ENCODE measurements around the gene SPDYA. TPM values are rescaled to one million over a fixed set of nuclear protein-coding genes. Genes with fewer than 3 reads are reported as not detected.

Gene SPDYA
- total RNA-seq, 1 experiment from 2014 or later, result 1.2 TPM

GRCh38 chr2:28895189-28895893 lies 84.7 kb downstream of the SPDYA start:
- H3K4me1 ChIP-seq (ENCODE audit: control insufficient read depth in 1 of 2, insufficient read depth in 2 of 2, low read length in 2 of 2), result peaks cover 15 to 29% of the 10 kb centered on the region in 2 experiments
- H4K20me1 ChIP-seq (ENCODE audit: insufficient read depth), result peaks cover 48% of the 10 kb centered on the region; the same call in 1 of the 2 replicates
- intact Hi-C loops (cut with micrococcal nuclease), result loop anchor here (1.0 to 10.0 kb wide), 2 partner anchors 301 to 329 kb away; no protein-coding TSS in a partner anchor
- peak overlapping the region; percentile 67 to 98 for H3K4me3 ChIP-seq (replicated peaks in 1 of 2; ENCODE audit: low read depth in 1 of 2, low read length in 2 of 2)
- no peaks in the 10 kb centered on the region for H3K9me3 ChIP-seq (ENCODE audit: control insufficient read depth in 1 of 2, insufficient read depth in 1 of 2, low read depth in 1 of 2, low read length in 2 of 2)
- ChIA-PET CTCF (no interaction called here), POLR2A (interaction anchor here (0.7 kb wide), 1 partner anchor 311 kb away, joined by 3 read pairs; no protein-coding TSS in a partner anchor), RAD21 (ENCODE audit: low non-redundant PET in 1 of 2, low total read pairs in 2 of 2, uncharacterized antibody in 2 of 2, unreplicated experiment in 2 of 2) (no interaction called here)
- TF ChIP-seq MAX (IDR thresholded peaks at IDR 0.05), result peak; percentile 90
- TF ChIP-seq ZFX (IDR thresholded peaks at IDR 0.05), result peak; percentile 94; the same call in 1 of the 2 replicates
- peak; percentile 63 for TF ChIP-seq YY1 (IDR thresholded peaks at IDR 0.05; ENCODE audit: extremely low read depth, insufficient replicate concordance, low read depth, low read length)
- TF ChIP-seq RAD21 (IDR thresholded peaks at IDR 0.05; ENCODE audit: low read depth), result no peak
- peak; percentile 51; the same call in 1 of the 2 replicates for TF ChIP-seq SIN3A (IDR thresholded peaks at IDR 0.05; ENCODE audit: low read depth)
- H3K9ac ChIP-seq (ENCODE audit: low read length), result peak overlapping the region; percentile 99
- H2AFZ ChIP-seq (ENCODE audit: low read depth, low read length, poor library complexity, severe bottlenecking), result no peak overlapping the region
- H3K4me2 ChIP-seq (ENCODE audit: low read length), result peak overlapping the region; percentile 90
- DNase-seq (ENCODE audit: low read depth, low spot score) (no peak), ATAC-seq (peak; percentile 39)
- peaks cover 3% of the 10 kb centered on the region; the same call in 1 of the 2 replicates for H3K27me3 ChIP-seq (ENCODE audit: insufficient read depth, low read length)
- peak overlapping the region; percentile 93 for H3K27ac ChIP-seq (ENCODE audit: low read depth, low read length)
- peaks cover 59% of the 10 kb centered on the region for H3K79me2 ChIP-seq (ENCODE audit: insufficient read depth, low read length)
- peaks cover 0 to 10% of the 10 kb centered on the region in 2 experiments; a peak in 1 of 4 replicates for H3K36me3 ChIP-seq (ENCODE audit: control insufficient read depth in 1 of 2, insufficient read depth in 2 of 2, low read length in 2 of 2)
- H3K9me2 ChIP-seq (ENCODE audit: insufficient read depth), result no peaks in the 10 kb centered on the region
- BruUV-seq (replicated peaks), result no TSS peak

- ChIA-PET RAD21 (ENCODE audit: low non-redundant PET in 1 of 2, low total read pairs in 2 of 2, uncharacterized antibody in 2 of 2, unreplicated experiment in 2 of 2) (no interaction called here), CTCF (no interaction called here), POLR2A (no interaction called here)
- Histone ChIP-seq H3K9me2 (ENCODE audit: insufficient read depth) (no peaks in the 10 kb centered on the region), H3K4me2 (ENCODE audit: low read length) (peak overlapping the region; percentile 90), H3K9ac (ENCODE audit: low read length) (peak overlapping the region; percentile 99; the same call in 1 of the 2 replicates), H3K27me3 (ENCODE audit: insufficient read depth, low read length) (no peaks in the 10 kb centered on the region; the same call in 1 of the 2 replicates), H3K79me2 (ENCODE audit: insufficient read depth, low read length) (peaks cover 75% of the 10 kb centered on the region), H2AFZ (ENCODE audit: low read depth, low read length, poor library complexity, severe bottlenecking) (no peak overlapping the region), H4K20me1 (ENCODE audit: insufficient read depth) (peaks cover 64% of the 10 kb centered on the region; the same call in 1 of the 2 replicates), H3K4me3 (replicated peaks in 1 of 2; ENCODE audit: low read depth in 1 of 2, low read length in 2 of 2) (peak overlapping the region in 1 of 2 experiments; percentile 98; a peak in 2 of 4 replicates), H3K9me3 (ENCODE audit: control insufficient read depth in 1 of 2, insufficient read depth in 1 of 2, low read depth in 1 of 2, low read length in 2 of 2) (no peaks in the 10 kb centered on the region), H3K36me3 (ENCODE audit: control insufficient read depth in 1 of 2, insufficient read depth in 2 of 2, low read length in 2 of 2) (peaks cover 0 to 13% of the 10 kb centered on the region in 2 experiments; a peak in 2 of 4 replicates), H3K27ac (ENCODE audit: low read depth, low read length) (no peak overlapping the region), H3K4me1 (ENCODE audit: control insufficient read depth in 1 of 2, insufficient read depth in 2 of 2, low read length in 2 of 2) (peaks cover 15 to 29% of the 10 kb centered on the region in 2 experiments)
- DNase-seq (ENCODE audit: low read depth, low spot score), result no peak
- TF ChIP-seq, protein P1, sequence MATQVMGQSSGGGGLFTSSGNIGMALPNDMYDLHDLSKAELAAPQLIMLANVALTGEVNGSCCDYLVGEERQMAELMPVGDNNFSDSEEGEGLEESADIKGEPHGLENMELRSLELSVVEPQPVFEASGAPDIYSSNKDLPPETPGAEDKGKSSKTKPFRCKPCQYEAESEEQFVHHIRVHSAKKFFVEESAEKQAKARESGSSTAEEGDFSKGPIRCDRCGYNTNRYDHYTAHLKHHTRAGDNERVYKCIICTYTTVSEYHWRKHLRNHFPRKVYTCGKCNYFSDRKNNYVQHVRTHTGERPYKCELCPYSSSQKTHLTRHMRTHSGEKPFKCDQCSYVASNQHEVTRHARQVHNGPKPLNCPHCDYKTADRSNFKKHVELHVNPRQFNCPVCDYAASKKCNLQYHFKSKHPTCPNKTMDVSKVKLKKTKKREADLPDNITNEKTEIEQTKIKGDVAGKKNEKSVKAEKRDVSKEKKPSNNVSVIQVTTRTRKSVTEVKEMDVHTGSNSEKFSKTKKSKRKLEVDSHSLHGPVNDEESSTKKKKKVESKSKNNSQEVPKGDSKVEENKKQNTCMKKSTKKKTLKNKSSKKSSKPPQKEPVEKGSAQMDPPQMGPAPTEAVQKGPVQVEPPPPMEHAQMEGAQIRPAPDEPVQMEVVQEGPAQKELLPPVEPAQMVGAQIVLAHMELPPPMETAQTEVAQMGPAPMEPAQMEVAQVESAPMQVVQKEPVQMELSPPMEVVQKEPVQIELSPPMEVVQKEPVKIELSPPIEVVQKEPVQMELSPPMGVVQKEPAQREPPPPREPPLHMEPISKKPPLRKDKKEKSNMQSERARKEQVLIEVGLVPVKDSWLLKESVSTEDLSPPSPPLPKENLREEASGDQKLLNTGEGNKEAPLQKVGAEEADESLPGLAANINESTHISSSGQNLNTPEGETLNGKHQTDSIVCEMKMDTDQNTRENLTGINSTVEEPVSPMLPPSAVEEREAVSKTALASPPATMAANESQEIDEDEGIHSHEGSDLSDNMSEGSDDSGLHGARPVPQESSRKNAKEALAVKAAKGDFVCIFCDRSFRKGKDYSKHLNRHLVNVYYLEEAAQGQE (IDR thresholded peaks at IDR 0.05; ENCODE audit: low read depth), result no peak
- no peak for TF ChIP-seq YY1 (IDR thresholded peaks at IDR 0.05; ENCODE audit: extremely low read depth, insufficient replicate concordance, low read depth, low read length)
- TF ChIP-seq RAD21 (IDR thresholded peaks at IDR 0.05; ENCODE audit: low read depth), result no peak
- TF ChIP-seq CBX3 (IDR thresholded peaks at IDR 0.05; ENCODE audit: low read depth), result no peak
- no peak for TF ChIP-seq ZFX (IDR thresholded peaks at IDR 0.05)
- TF ChIP-seq POLR2A (IDR thresholded peaks at IDR 0.05; ENCODE audit: borderline replicate concordance, extremely low read depth, insufficient read depth, insufficient read length), result no peak
- TF ChIP-seq ELF1 (IDR thresholded peaks at IDR 0.05; ENCODE audit: borderline replicate concordance, low read depth), result no peak
- no peak for TF ChIP-seq JUND (IDR thresholded peaks at IDR 0.05)
- TF ChIP-seq ZNF274 (IDR thresholded peaks at IDR 0.05; ENCODE audit: low read depth, low read length), result no peak
- no peak for TF ChIP-seq SRF (IDR thresholded peaks at IDR 0.05; ENCODE audit: low read depth)
- TF ChIP-seq ATF3 (IDR thresholded peaks at IDR 0.05), result no peak
- TF ChIP-seq SIN3A (IDR thresholded peaks at IDR 0.05; ENCODE audit: low read depth), result no peak
- TF ChIP-seq MAX (IDR thresholded peaks at IDR 0.05), result no peak
- TF ChIP-seq EGR1 (IDR thresholded peaks at IDR 0.05; ENCODE audit: low read depth), result no peak
- intact Hi-C loops (cut with micrococcal nuclease), result loop anchor here (10.0 kb wide), 1 partner anchor 302 kb away; no protein-coding TSS in a partner anchor
- no peak for ATAC-seq
- BruUV-seq (replicated peaks), result no TSS peak
These were observed 86.3 kb downstream of the SPDYA start for GRCh38 chr2:28896906-28897305.
